Neural progenitor cell (in vitro differentiated cells): ENCODE results near the gene IFIT1B. TPM values are rescaled to one million over a fixed set of nuclear protein-coding genes. Genes with fewer than 3 reads are reported as not detected.
A peak's percentile ranks its signal among the peaks of the same experiment; 100 is the strongest.

ENCODE experiments used
- DNase-seq: peaks from one replicate; pipeline ENCODE4 v3.0.0-alpha.2; 2016; ENCODE audit warnings: low spot score
- H2AFZ ChIP-seq: fragments of 200-600 bp; sonication (generic); replicated peaks from 2 replicates; pipeline ENCODE4 v1.6.1; 2016; ENCODE audit warnings: antibody characterized with exemption
- H3F3A ChIP-seq: fragments of 200-600 bp; sonication (generic); 2 replicates; pipeline ENCODE4 v1.6.1; 2016; ENCODE audit warnings: antibody characterized with exemption, low read depth
- H3K27ac ChIP-seq: fragments of 200-600 bp; sonication (generic); 2 replicates; pipeline ENCODE4 v1.5.1; 2016; ENCODE audit warnings: mild to moderate bottlenecking
- H3K27me3 ChIP-seq: fragments of 200-600 bp; sonication (generic); 2 replicates; pipeline ENCODE4 v1.6.1; 2016; ENCODE audit warnings: mild to moderate bottlenecking, moderate library complexity
- H3K36me3 ChIP-seq: fragments of 200-600 bp; sonication (generic); 2 replicates; pipeline ENCODE4 v1.5.1; 2016
- H3K4me1 ChIP-seq: fragments of 200-600 bp; sonication (generic); 2 replicates; pipeline ENCODE4 v1.6.1; 2016; ENCODE audit warnings: mixed run types
- H3K4me2 ChIP-seq: fragments of 200-600 bp; sonication (generic); 2 replicates; pipeline ENCODE4 v1.6.1; 2016
- H3K4me3 ChIP-seq: fragments of 200-600 bp; sonication (generic); 2 replicates; pipeline ENCODE4 v1.5.1; 2016
- H3K79me2 ChIP-seq: fragments of 200-600 bp; sonication (generic); 2 replicates; pipeline ENCODE4 v1.6.1; 2016; ENCODE audit warnings: low read depth
- H3K9ac ChIP-seq: fragments of 200-600 bp; sonication (generic); 2 replicates; pipeline ENCODE4 v1.6.1; 2016
- H3K9me3 ChIP-seq: fragments of 200-600 bp; sonication (generic); 2 replicates; pipeline ENCODE4 v1.5.1; 2016; ENCODE audit warnings: low read depth
- H4K20me1 ChIP-seq: fragments of 200-600 bp; sonication (generic); 2 replicates; pipeline ENCODE4 v1.6.1; 2016; ENCODE audit warnings: low read depth
- H3K27ac Mint-ChIP-seq: 3 replicates; pipeline ENCODE4 v1.8.0; 2021; ENCODE audit warnings: mixed read lengths
- H3K27me3 Mint-ChIP-seq: 2 replicates; pipeline ENCODE4 v1.8.0; 2022; ENCODE audit warnings: low read depth, mild to moderate bottlenecking, inconsistent platforms, moderate library complexity, mixed read lengths; ENCODE audit not compliant: insufficient read depth
- H3K36me3 Mint-ChIP-seq: 3 replicates; pipeline ENCODE4 v1.8.0; 2021; ENCODE audit warnings: mixed read lengths
- H3K4me1 Mint-ChIP-seq: 3 replicates; pipeline ENCODE4 v1.8.0; 2021; ENCODE audit warnings: mixed read lengths
- H3K4me3 Mint-ChIP-seq: 3 replicates; pipeline ENCODE4 v1.8.0; 2021; ENCODE audit warnings: mild to moderate bottlenecking, moderate library complexity, mixed read lengths
- H3K9me3 Mint-ChIP-seq: 3 replicates; pipeline ENCODE4 v1.8.0; 2020; ENCODE audit warnings: mixed read lengths
- CTCF ChIP-seq: fragments of 200-600 bp; sonication (generic); IDR thresholded peaks from 2 replicates; pipeline ENCODE4 v1.5.1; 2017; ENCODE audit warnings: antibody characterized with exemption, mild to moderate bottlenecking
- EZH2 ChIP-seq: fragments of 200-600 bp; sonication (generic); IDR thresholded peaks from 2 replicates; pipeline ENCODE4 v1.6.1; 2017; ENCODE audit warnings: antibody characterized with exemption, mild to moderate bottlenecking, moderate library complexity
- EZH2phosphoT487 ChIP-seq: fragments of 200-600 bp; sonication (generic); IDR thresholded peaks from 2 replicates; pipeline ENCODE4 v1.6.1; 2017; ENCODE audit warnings: antibody characterized with exemption
- total RNA-seq: library from RNA; depleted of rRNA; stranded (reverse); fragments of >200 nt; gene quantifications from 2 replicates; pipeline ENCODE4 v1.2.3, GENCODE V29; 2015; ENCODE audit warnings: low replicate concordance

The IFIT1B gene
- total RNA-seq, 1 donor from 2014 or later = not detected

- TF ChIP-seq CTCF (no peak), EZH2 (no peak), EZH2phosphoT487 (no peak)
- no peaks in the 10 kb centered on the region for H3K36me3 ChIP-seq
- Mint-ChIP-seq H3K27ac (no peak overlapping the region), H3K4me1 (peaks cover 14% of the 10 kb centered on the region), H3K36me3 (peaks cover 3% of the 10 kb centered on the region), H3K9me3 (no peaks in the 10 kb centered on the region), H3K4me3 (no peak overlapping the region), H3K27me3 (peaks cover 2% of the 10 kb centered on the region)
- no peak overlapping the region for H3K4me3 ChIP-seq
- DNase-seq = no peak
- no peaks in the 10 kb centered on the region for H3K9me3 ChIP-seq
- H2AFZ ChIP-seq = no peak overlapping the region
- H3K4me1 ChIP-seq = peaks cover 13% of the 10 kb centered on the region
- no peak overlapping the region for H3K27ac ChIP-seq
- no peaks in the 10 kb centered on the region for H3F3A ChIP-seq
- H3K4me2 ChIP-seq = no peak overlapping the region
- H4K20me1 ChIP-seq = no peaks in the 10 kb centered on the region
- no peak overlapping the region for H3K9ac ChIP-seq
- H3K79me2 ChIP-seq = no peaks in the 10 kb centered on the region
- H3K27me3 ChIP-seq = no peaks in the 10 kb centered on the region
Observed at GRCh38 chr10:89339875-89340274, 38.0 kb upstream of the IFIT1B start.

GRCh38 chr10:89341649-89342048 is 36.2 kb upstream of the IFIT1B start:
- H3K9ac ChIP-seq = no peak overlapping the region
- H3F3A ChIP-seq = peaks cover 6% of the 10 kb centered on the region
- no peak overlapping the region for H2AFZ ChIP-seq
- no peak for DNase-seq
- Mint-ChIP-seq H3K4me3 (no peak overlapping the region), H3K27me3 (peaks cover 2% of the 10 kb centered on the region), H3K27ac (no peak overlapping the region), H3K36me3 (peaks cover 3% of the 10 kb centered on the region), H3K4me1 (peaks cover 24% of the 10 kb centered on the region), H3K9me3 (no peaks in the 10 kb centered on the region)
- H3K27me3 ChIP-seq = no peaks in the 10 kb centered on the region
- no peaks in the 10 kb centered on the region for H3K9me3 ChIP-seq
- no peaks in the 10 kb centered on the region for H4K20me1 ChIP-seq
- no peak for TF ChIP-seq EZH2
- TF ChIP-seq EZH2phosphoT487 = no peak
- no peak for TF ChIP-seq CTCF
- no peak overlapping the region for H3K27ac ChIP-seq
- H3K36me3 ChIP-seq = no peaks in the 10 kb centered on the region
- H3K4me2 ChIP-seq = no peak overlapping the region
- H3K4me1 ChIP-seq = peaks cover 24% of the 10 kb centered on the region
- H3K79me2 ChIP-seq = no peaks in the 10 kb centered on the region
- H3K4me3 ChIP-seq = no peak overlapping the region

- Histone ChIP-seq H3K4me2 (peak overlapping the region; percentile 27), H3K9me3 (no peaks in the 10 kb centered on the region), H3K4me1 (peaks cover 31% of the 10 kb centered on the region), H3K36me3 (no peaks in the 10 kb centered on the region), H3K79me2 (no peaks in the 10 kb centered on the region), H4K20me1 (no peaks in the 10 kb centered on the region), H3K27me3 (no peaks in the 10 kb centered on the region), H3K27ac (no peak overlapping the region), H2AFZ (peak overlapping the region; percentile 65), H3F3A (peaks cover 12% of the 10 kb centered on the region), H3K4me3 (no peak overlapping the region), H3K9ac (no peak overlapping the region)
- H3K27me3 Mint-ChIP-seq = peaks cover 2% of the 10 kb centered on the region
- H3K4me1 Mint-ChIP-seq = peaks cover 30% of the 10 kb centered on the region
- no peaks in the 10 kb centered on the region for H3K9me3 Mint-ChIP-seq
- H3K27ac Mint-ChIP-seq = no peak overlapping the region
- TF ChIP-seq CTCF = no peak
- no peak for TF ChIP-seq EZH2phosphoT487
- TF ChIP-seq EZH2 = no peak
- DNase-seq = no peak
- H3K36me3 Mint-ChIP-seq = peaks cover 3% of the 10 kb centered on the region
- H3K4me3 Mint-ChIP-seq = no peak overlapping the region
Observed at GRCh38 chr10:89342206-89342958, 35.5 kb upstream of the IFIT1B start.
